BJ (cell line): ENCODE measurements around the gene ACSL3. TPM values are rescaled to one million over a fixed set of nuclear protein-coding genes. Genes with fewer than 3 reads are reported as not detected.
"Not testable (repeated sequence)": the region's sequence is repeated elsewhere in the genome, so short reads cannot be mapped to it uniquely, and the experiment has no call there.

ENCODE experiments used
- CTCF ChIA-PET: fragments of 350-600 bp; formaldehyde crosslinking; extraction: SDS; loops from one replicate; lab custom pipeline; 2021; ENCODE audit warnings: antibody characterized with exemption, inconsistent platforms; lab: Yijun Ruan, JAX
- POLR2A ChIA-PET: fragments of 300-600 bp; sonication (Branson Sonifier 250); formaldehyde crosslinking; extraction: SDS; loops from one replicate; lab custom pipeline; 2021; ENCODE audit warnings: antibody characterized with exemption; lab: Charles Lee
- DNase-seq: peaks from one replicate; pipeline ENCODE4 v3.0.0-alpha.2; 2011; ENCODE audit warnings: low read depth
- H3K27me3 ChIP-seq: 2 replicates; pipeline ENCODE4 v1.6.0; 2011; ENCODE audit warnings: low read length; ENCODE audit not compliant: control insufficient read depth, insufficient read depth
- H3K36me3 ChIP-seq: 2 replicates; pipeline ENCODE4 v1.5.1; 2011; ENCODE audit warnings: low read length; ENCODE audit not compliant: control insufficient read depth, insufficient read depth
- H3K4me3 ChIP-seq: 2 replicates; pipeline ENCODE4 v1.5.1; 2011; ENCODE audit warnings: low read depth, mild to moderate bottlenecking, control low read depth, low read length
- polyA plus RNA-seq: library from polyadenylated mRNA; depleted of rRNA; stranded (reverse); fragments of >200 nt; gene quantifications from 2 replicates; pipeline ENCODE4 v1.2.3, GENCODE V29; 2011
- TF ChIP-seq, protein P1 (sequence below): IDR thresholded peaks from 2 replicates; pipeline ENCODE4 v1.5.1; 2011; ENCODE audit warnings: low read depth, mild to moderate bottlenecking, control low read depth, inconsistent platforms, low read length, moderate library complexity; ENCODE audit not compliant: insufficient read depth

ACSL3 gene
- polyA plus RNA-seq, 1 experiment, result 46.3 TPM

DNA sequence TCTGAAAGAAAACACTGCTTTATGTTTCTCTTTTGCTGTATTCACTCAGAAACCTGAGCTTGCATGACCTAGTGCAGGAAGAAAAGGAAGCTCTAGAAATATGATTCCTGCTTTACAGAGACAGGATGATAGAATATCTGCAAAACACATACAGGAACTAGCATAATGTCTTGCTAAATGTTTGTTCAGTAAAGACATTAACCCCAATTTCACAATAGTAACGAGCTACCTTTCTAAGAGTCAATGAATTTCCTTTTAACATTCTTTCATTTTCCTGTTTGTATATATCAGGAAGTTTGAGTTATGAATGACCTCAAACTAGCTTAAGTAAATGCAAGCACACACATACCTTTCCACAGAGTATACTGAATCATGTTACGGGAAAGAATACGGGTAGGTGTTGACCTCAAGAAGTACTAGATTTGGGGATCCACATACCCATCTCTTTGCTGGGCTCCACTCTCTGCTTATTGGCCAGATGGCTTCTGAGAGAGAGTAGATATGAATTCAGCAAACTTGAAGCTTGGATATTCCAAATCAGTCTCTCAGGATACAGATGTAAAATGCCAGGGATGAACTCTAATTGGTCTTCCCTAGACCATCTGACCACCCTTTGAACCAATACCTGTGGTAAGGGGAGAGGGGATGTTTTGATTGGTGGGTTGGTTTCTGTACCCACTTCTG is 18.2 kb upstream of the ACSL3 start:
- Histone ChIP-seq H3K27me3 (no peaks in the 10 kb centered on the region), H3K36me3 (no peaks in the 10 kb centered on the region), H3K4me3 (no peak overlapping the region)
- POLR2A ChIA-PET, result no interaction called here
- DNase-seq, result no peak
- CTCF ChIA-PET, result interaction anchor here (0.9 to 1.7 kb wide), 6 partner anchors 9 to 153 kb away, joined by 3 read pairs; no protein-coding TSS in a partner anchor
- TF ChIP-seq, protein P1, sequence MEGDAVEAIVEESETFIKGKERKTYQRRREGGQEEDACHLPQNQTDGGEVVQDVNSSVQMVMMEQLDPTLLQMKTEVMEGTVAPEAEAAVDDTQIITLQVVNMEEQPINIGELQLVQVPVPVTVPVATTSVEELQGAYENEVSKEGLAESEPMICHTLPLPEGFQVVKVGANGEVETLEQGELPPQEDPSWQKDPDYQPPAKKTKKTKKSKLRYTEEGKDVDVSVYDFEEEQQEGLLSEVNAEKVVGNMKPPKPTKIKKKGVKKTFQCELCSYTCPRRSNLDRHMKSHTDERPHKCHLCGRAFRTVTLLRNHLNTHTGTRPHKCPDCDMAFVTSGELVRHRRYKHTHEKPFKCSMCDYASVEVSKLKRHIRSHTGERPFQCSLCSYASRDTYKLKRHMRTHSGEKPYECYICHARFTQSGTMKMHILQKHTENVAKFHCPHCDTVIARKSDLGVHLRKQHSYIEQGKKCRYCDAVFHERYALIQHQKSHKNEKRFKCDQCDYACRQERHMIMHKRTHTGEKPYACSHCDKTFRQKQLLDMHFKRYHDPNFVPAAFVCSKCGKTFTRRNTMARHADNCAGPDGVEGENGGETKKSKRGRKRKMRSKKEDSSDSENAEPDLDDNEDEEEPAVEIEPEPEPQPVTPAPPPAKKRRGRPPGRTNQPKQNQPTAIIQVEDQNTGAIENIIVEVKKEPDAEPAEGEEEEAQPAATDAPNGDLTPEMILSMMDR, result no peak

DNA sequence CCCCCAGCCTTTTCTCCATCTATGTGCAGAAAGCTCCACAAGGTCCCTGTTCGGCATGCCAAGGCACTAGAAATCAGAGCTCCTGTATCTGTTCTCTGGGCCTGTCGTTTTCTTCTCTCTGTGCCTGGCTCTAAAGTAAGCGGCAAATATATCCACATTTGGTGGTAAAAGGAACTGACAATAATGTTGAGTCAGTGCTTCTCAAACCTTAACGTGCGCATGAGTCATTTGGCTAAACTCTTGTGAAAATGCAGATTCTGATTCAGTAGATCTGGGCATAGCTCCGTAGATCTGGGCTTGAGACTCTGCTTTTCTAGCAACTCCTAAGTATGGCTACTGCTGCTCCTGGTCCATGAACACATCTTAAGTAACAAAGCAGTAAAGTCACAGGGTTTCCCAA is 16.5 kb upstream of the ACSL3 start:
- ChIA-PET CTCF (interaction anchor here (1.4 to 1.7 kb wide), 3 partner anchors 12 to 154 kb away, joined by 3 read pairs; no protein-coding TSS in a partner anchor), POLR2A (interaction anchor here (0.8 to 1.2 kb wide), 2 partner anchors 16 to 17 kb away, joined by 3 to 4 read pairs; partner anchors contain the start of gene ACSL3)
- Histone ChIP-seq H3K4me3 (no peak overlapping the region), H3K27me3 (no peaks in the 10 kb centered on the region), H3K36me3 (no peaks in the 10 kb centered on the region)
- DNase-seq, result peak; percentile 74
- TF ChIP-seq, protein P1, result no peak

DNA sequence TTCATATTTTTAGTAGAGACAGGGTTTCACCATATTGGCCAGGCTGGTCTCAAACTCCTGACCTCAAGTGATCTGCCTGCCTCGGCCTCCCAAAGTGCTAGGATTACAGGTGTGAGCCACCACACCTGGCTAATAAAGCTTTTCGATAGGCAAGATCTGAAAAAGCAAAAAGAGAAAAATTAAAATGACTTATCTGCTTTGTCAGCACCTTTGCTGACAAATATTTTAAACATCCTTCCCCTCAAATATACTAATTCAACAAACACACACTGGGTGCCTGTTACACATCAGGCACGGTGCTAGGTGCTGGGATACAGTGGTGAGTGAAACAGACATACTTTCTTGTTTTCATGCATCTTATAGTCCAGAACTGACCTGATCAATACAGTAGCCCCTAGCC is 15.5 kb upstream of the ACSL3 start:
- H3K27me3 ChIP-seq, POLR2A ChIA-PET, H3K36me3 ChIP-seq, DNase-seq, H3K4me3 ChIP-seq: not testable (repeated sequence)
- CTCF ChIA-PET, result interaction anchor here (1.5 kb wide), 1 partner anchor 11 kb away, joined by 3 read pairs; no protein-coding TSS in a partner anchor

DNA sequence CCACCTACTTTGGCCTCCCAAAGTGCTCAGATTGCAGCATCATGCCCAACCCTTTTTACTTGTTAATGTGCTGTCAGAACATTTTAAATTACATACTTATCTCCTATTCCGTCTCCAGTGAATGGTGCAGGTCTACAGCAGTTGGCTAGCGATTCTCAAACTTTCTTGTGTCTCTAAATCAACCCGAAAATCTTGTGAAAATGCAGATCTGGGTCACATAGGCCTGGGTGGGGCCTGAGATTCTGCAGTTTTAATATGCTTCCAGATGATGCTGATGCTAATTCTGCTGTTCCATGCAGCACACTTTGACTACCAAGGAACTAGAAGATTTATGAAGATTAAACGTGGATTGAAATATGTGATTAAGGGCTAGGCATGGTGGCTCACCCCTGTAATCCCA is 14.8 kb upstream of the ACSL3 start:
- ChIA-PET POLR2A (no interaction called here), CTCF (no interaction called here)
- H3K27me3 ChIP-seq, result no peaks in the 10 kb centered on the region
- TF ChIP-seq, protein P1, result no peak
- no peak overlapping the region for H3K4me3 ChIP-seq
- no peak for DNase-seq
- no peaks in the 10 kb centered on the region for H3K36me3 ChIP-seq

DNA sequence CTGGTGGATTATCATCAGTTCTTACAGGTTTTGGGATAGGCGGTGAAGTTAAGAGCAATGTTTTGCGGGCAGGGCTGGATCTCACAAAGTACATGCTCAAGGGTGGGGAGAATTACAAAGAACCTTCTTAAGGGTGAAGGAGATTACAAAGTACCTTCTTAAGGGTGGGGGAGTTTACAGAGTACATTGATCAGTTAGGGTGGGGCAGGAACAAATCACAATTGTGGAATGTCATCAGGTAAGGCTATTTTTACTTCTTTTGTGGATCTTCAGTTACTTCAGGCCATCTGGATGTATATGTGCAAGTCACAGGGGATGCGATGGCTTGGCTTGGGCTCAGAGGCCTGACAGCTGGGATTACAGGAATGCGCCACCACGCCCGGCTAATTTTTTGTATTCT is 12.8 kb upstream of the ACSL3 start:
- H3K36me3 ChIP-seq, H3K27me3 ChIP-seq, POLR2A ChIA-PET, CTCF ChIA-PET, DNase-seq, H3K4me3 ChIP-seq: not testable (repeated sequence)

DNA sequence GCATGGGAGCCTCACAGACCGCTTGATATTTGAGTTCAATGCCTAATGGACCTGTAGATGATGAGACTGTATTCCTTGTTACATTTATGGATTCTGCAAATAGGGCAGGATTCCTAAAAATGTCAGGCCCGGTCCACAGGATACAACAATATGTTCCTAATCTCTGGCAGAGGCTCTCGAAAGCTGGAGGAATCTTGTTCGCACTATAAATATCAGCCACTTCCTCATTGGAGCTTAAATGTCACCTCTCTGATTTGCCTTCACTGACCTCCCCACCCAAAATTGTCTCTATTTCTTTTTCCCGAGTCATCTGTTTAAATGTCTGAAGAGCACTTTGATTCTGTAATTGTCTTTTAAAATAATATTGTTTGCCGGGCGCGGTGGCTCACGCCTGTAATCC is 12.0 kb upstream of the ACSL3 start:
- Histone ChIP-seq H3K4me3 (no peak overlapping the region), H3K27me3 (no peaks in the 10 kb centered on the region; the same call in 1 of the 2 replicates), H3K36me3 (no peaks in the 10 kb centered on the region)
- POLR2A ChIA-PET, result interaction anchor here (0.5 kb wide), 1 partner anchor 30 kb away, joined by 15 read pairs; no protein-coding TSS in a partner anchor
- CTCF ChIA-PET, result interaction anchor here (0.9 to 1.4 kb wide), 2 partner anchors 13 to 15 kb away, joined by 3 to 4 read pairs; no protein-coding TSS in a partner anchor
- DNase-seq, result no peak
- TF ChIP-seq, protein P1, result no peak
